ENCODE results near the gene FKBP11.
"Not testable (repeated sequence)": the region's sequence is repeated elsewhere in the genome, so short reads cannot be mapped to it uniquely, and the experiment has no call there.

Gene FKBP11

DNA sequence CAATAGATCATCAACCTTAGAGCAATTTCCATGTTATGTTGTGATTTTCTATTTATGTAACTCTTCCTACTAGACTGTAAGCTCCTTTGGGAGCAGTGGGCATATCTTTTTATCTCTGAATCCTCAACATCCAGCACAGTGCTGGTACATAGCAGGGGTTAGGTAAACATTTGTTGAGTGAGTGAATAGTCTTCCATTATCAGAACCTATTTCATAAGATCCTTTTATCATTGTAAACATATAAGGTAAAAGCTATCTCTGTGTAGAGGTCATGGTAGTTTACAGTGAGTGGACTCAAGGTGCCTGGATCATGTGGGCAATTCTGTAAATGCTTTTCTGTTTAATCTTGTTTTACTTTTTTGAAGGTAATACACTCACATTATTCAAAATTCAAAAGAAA, 15.1 kb downstream of the FKBP11 start:
- H3K4ac ChIP-seq (ENCODE audit: low read length): no peak overlapping the region
- no peak overlapping the region for H2BK120ac ChIP-seq (ENCODE audit: low read depth, low read length)
- no peak overlapping the region for H4K8ac ChIP-seq (ENCODE audit: low read depth, low read length)
- no peaks in the 10 kb centered on the region for H3K9me3 ChIP-seq (replicated peaks in 1 of 2; ENCODE audit: control insufficient read depth in 2 of 2, insufficient read depth in 1 of 2, low read depth in 1 of 2, low read length in 2 of 2)
- H2BK15ac ChIP-seq (ENCODE audit: low read length): no peak overlapping the region
- H3K79me1 ChIP-seq (ENCODE audit: low read depth, low read length): no peaks in the 10 kb centered on the region
- H4K91ac ChIP-seq (ENCODE audit: low read depth, low read length, poor library complexity): no peak overlapping the region
- no peak overlapping the region for H2BK5ac ChIP-seq (ENCODE audit: low read length)
- no peak for DNase-seq (ENCODE audit: low spot score)
- no peaks in the 10 kb centered on the region for H3K36me3 ChIP-seq (replicated peaks in 1 of 2; ENCODE audit: control insufficient read depth in 2 of 2, insufficient read depth in 2 of 2, low read length in 2 of 2)
- H2AK5ac ChIP-seq (ENCODE audit: low read depth, low read length): no peak overlapping the region
- H2AFZ ChIP-seq (ENCODE audit: low read length): no peak overlapping the region
- H3K27me3 ChIP-seq (ENCODE audit: control insufficient read depth in 3 of 3, insufficient read depth in 3 of 3, low read depth in 1 of 3, low read length in 3 of 3): no peaks in the 10 kb centered on the region
- H3K9ac ChIP-seq (ENCODE audit: low read depth, low read length, poor library complexity): no peak overlapping the region
- H3K27ac ChIP-seq (replicated peaks; ENCODE audit: low read length): no peak overlapping the region
- no peak overlapping the region for H3K23ac ChIP-seq (ENCODE audit: low read depth, low read length, poor library complexity)
- H3K18ac ChIP-seq (ENCODE audit: low read length): no peak overlapping the region
- no peak overlapping the region for H3K14ac ChIP-seq (ENCODE audit: low read length)
- H3K4me1 ChIP-seq (ENCODE audit: control insufficient read depth in 2 of 2, insufficient read depth in 1 of 2, low read depth in 1 of 2, low read length in 2 of 2): peaks cover 0 to 5% of the 10 kb centered on the region in 2 donors
- no peak overlapping the region for H3K4me2 ChIP-seq (ENCODE audit: insufficient read depth, low read length, poor library complexity, severe bottlenecking)
- no peak overlapping the region for H3K4me3 ChIP-seq (ENCODE audit: low read length in 2 of 2)
- no peak overlapping the region for H2BK12ac ChIP-seq (ENCODE audit: low read length)

DNA sequence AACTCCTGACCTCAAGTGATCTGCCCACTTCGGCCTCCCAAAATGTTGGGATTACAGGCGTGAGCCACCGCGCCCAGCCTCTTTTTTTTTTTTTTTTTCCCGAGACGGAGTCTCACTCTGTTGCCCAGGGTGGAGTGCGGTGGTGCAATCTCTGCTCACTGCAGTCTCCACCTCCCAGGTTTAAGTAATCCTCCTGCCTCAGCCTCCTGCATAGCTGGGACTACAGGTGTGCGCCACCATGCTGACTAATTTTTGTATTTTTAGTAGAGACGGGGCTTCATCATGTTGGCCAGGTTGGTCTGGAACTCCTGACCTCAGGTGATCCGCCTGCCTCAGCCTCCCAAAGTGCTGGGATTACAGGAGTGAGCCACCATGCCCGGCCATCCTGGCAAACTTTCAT, 15.6 kb downstream of the FKBP11 start:
- H3K4me1 ChIP-seq (ENCODE audit: control insufficient read depth in 2 of 2, insufficient read depth in 1 of 2, low read depth in 1 of 2, low read length in 2 of 2); H2BK5ac ChIP-seq (ENCODE audit: low read length); H2BK12ac ChIP-seq (ENCODE audit: low read length); H3K79me1 ChIP-seq (ENCODE audit: low read depth, low read length); DNase-seq (ENCODE audit: low spot score); H2BK15ac ChIP-seq (ENCODE audit: low read length); H3K18ac ChIP-seq (ENCODE audit: low read length); H2AK5ac ChIP-seq (ENCODE audit: low read depth, low read length); H3K23ac ChIP-seq (ENCODE audit: low read depth, low read length, poor library complexity); H3K14ac ChIP-seq (ENCODE audit: low read length); H3K9ac ChIP-seq (ENCODE audit: low read depth, low read length, poor library complexity); H3K27me3 ChIP-seq (ENCODE audit: control insufficient read depth in 3 of 3, insufficient read depth in 3 of 3, low read depth in 1 of 3, low read length in 3 of 3); H3K36me3 ChIP-seq (replicated peaks in 1 of 2; ENCODE audit: control insufficient read depth in 2 of 2, insufficient read depth in 2 of 2, low read length in 2 of 2); H4K91ac ChIP-seq (ENCODE audit: low read depth, low read length, poor library complexity); H3K9me3 ChIP-seq (replicated peaks in 1 of 2; ENCODE audit: control insufficient read depth in 2 of 2, insufficient read depth in 1 of 2, low read depth in 1 of 2, low read length in 2 of 2); H3K4me3 ChIP-seq (ENCODE audit: low read length in 2 of 2); H2AFZ ChIP-seq (ENCODE audit: low read length); H3K27ac ChIP-seq (replicated peaks; ENCODE audit: low read length); H3K4me2 ChIP-seq (ENCODE audit: insufficient read depth, low read length, poor library complexity, severe bottlenecking); H4K8ac ChIP-seq (ENCODE audit: low read depth, low read length); H2BK120ac ChIP-seq (ENCODE audit: low read depth, low read length); H3K4ac ChIP-seq (ENCODE audit: low read length): not testable (repeated sequence)
- no CpG with 5 or more reads among the region's 11 CpGs for WGBS, 2 donors (ENCODE audit: extremely low coverage in 2 of 2, insufficient read length in 2 of 2, insufficient replicate concordance in 1 of 2)

DNA sequence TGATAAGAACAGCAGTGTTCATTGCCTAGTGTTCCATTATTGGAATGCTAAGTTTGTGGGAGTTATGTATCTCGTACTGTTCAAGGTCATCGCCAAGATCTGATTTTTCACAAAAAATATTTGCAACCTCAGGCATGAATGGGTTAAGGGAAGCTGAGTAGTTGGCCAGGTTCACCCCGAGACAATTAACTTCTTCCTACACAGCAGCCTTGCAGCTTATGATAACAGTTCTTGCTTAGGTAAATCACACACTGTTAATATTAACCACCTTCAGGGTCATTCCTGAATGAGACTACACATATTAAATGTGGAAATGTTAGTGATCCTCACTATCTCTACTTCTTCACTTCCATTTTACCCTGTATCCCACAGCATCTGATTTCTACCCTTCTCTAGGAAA, 18.0 kb downstream of the FKBP11 start:
- H2BK120ac ChIP-seq (ENCODE audit: low read depth, low read length): no peak overlapping the region
- no peak overlapping the region for H4K91ac ChIP-seq (ENCODE audit: low read depth, low read length, poor library complexity)
- H2AFZ ChIP-seq (ENCODE audit: low read length): no peak overlapping the region
- WGBS, 2 donors (ENCODE audit: extremely low coverage in 2 of 2, insufficient read length in 2 of 2, insufficient replicate concordance in 1 of 2): no CpG with 5 or more reads among the region's 3 CpGs
- H2BK12ac ChIP-seq (ENCODE audit: low read length): no peak overlapping the region
- H3K9me3 ChIP-seq (replicated peaks in 1 of 2; ENCODE audit: control insufficient read depth in 2 of 2, insufficient read depth in 1 of 2, low read depth in 1 of 2, low read length in 2 of 2): no peaks in the 10 kb centered on the region
- no peak overlapping the region for H3K27ac ChIP-seq (replicated peaks; ENCODE audit: low read length)
- no peak overlapping the region for H3K4me3 ChIP-seq (ENCODE audit: low read length in 2 of 2)
- no peak overlapping the region for H3K9ac ChIP-seq (ENCODE audit: low read depth, low read length, poor library complexity)
- no peak overlapping the region for H2BK15ac ChIP-seq (ENCODE audit: low read length)
- H3K79me1 ChIP-seq (ENCODE audit: low read depth, low read length): no peaks in the 10 kb centered on the region
- H3K18ac ChIP-seq (ENCODE audit: low read length): no peak overlapping the region
- H3K4ac ChIP-seq (ENCODE audit: low read length): no peak overlapping the region
- no peak overlapping the region for H3K23ac ChIP-seq (ENCODE audit: low read depth, low read length, poor library complexity)
- no peak overlapping the region for H4K8ac ChIP-seq (ENCODE audit: low read depth, low read length)
- no peak for DNase-seq (ENCODE audit: low spot score)
- H3K14ac ChIP-seq (ENCODE audit: low read length): no peak overlapping the region
- H3K4me2 ChIP-seq (ENCODE audit: insufficient read depth, low read length, poor library complexity, severe bottlenecking): no peak overlapping the region
- no peaks in the 10 kb centered on the region for H3K27me3 ChIP-seq (ENCODE audit: control insufficient read depth in 3 of 3, insufficient read depth in 3 of 3, low read depth in 1 of 3, low read length in 3 of 3)
- H2BK5ac ChIP-seq (ENCODE audit: low read length): no peak overlapping the region
- H2AK5ac ChIP-seq (ENCODE audit: low read depth, low read length): no peak overlapping the region
- peaks cover 0 to 2% of the 10 kb centered on the region in 2 donors for H3K4me1 ChIP-seq (ENCODE audit: control insufficient read depth in 2 of 2, insufficient read depth in 1 of 2, low read depth in 1 of 2, low read length in 2 of 2)
- no peaks in the 10 kb centered on the region for H3K36me3 ChIP-seq (replicated peaks in 1 of 2; ENCODE audit: control insufficient read depth in 2 of 2, insufficient read depth in 2 of 2, low read length in 2 of 2)

- no peak overlapping the region for H2AK5ac ChIP-seq (ENCODE audit: low read depth, low read length)
- peak overlapping the region; percentile 84 for H2AFZ ChIP-seq (ENCODE audit: low read length)
- H2BK5ac ChIP-seq (ENCODE audit: low read length): no peak overlapping the region
- no peak overlapping the region for H3K18ac ChIP-seq (ENCODE audit: low read length)
- H2BK15ac ChIP-seq (ENCODE audit: low read length): no peak overlapping the region
- H3K4ac ChIP-seq (ENCODE audit: low read length): no peak overlapping the region
- H3K27me3 ChIP-seq (ENCODE audit: control insufficient read depth in 3 of 3, insufficient read depth in 3 of 3, low read depth in 1 of 3, low read length in 3 of 3): peaks cover 0 to 4% (median 0%) of the 10 kb centered on the region in 3 experiments
- no peak overlapping the region for H2BK120ac ChIP-seq (ENCODE audit: low read depth, low read length)
- H3K79me1 ChIP-seq (ENCODE audit: low read depth, low read length): no peaks in the 10 kb centered on the region
- no peak overlapping the region for H3K27ac ChIP-seq (replicated peaks; ENCODE audit: low read length)
- no CpG with 5 or more reads among the region's 19 CpGs for WGBS, 2 donors (ENCODE audit: extremely low coverage in 2 of 2, insufficient read length in 2 of 2, insufficient replicate concordance in 1 of 2)
- no peak overlapping the region for H3K9ac ChIP-seq (ENCODE audit: low read depth, low read length, poor library complexity)
- peaks cover 0 to 2% of the 10 kb centered on the region in 2 donors for H3K4me1 ChIP-seq (ENCODE audit: control insufficient read depth in 2 of 2, insufficient read depth in 1 of 2, low read depth in 1 of 2, low read length in 2 of 2)
- no peak overlapping the region for H3K14ac ChIP-seq (ENCODE audit: low read length)
- no peaks in the 10 kb centered on the region for H3K36me3 ChIP-seq (replicated peaks in 1 of 2; ENCODE audit: control insufficient read depth in 2 of 2, insufficient read depth in 2 of 2, low read length in 2 of 2)
- peak overlapping the region; percentile 48 to 66 for H3K4me3 ChIP-seq (ENCODE audit: low read length in 2 of 2)
- H3K4me2 ChIP-seq (ENCODE audit: insufficient read depth, low read length, poor library complexity, severe bottlenecking): peak overlapping the region; percentile 65
- no peaks in the 10 kb centered on the region for H3K9me3 ChIP-seq (replicated peaks in 1 of 2; ENCODE audit: control insufficient read depth in 2 of 2, insufficient read depth in 1 of 2, low read depth in 1 of 2, low read length in 2 of 2)
- DNase-seq (ENCODE audit: low spot score): peak; percentile 64
- H4K91ac ChIP-seq (ENCODE audit: low read depth, low read length, poor library complexity): no peak overlapping the region
- H4K8ac ChIP-seq (ENCODE audit: low read depth, low read length): no peak overlapping the region
- no peak overlapping the region for H2BK12ac ChIP-seq (ENCODE audit: low read length)
- no peak overlapping the region for H3K23ac ChIP-seq (ENCODE audit: low read depth, low read length, poor library complexity)
Observed at GRCh38 chr12:48903982-48904411, 21.3 kb downstream of the FKBP11 start.

All from neuronal stem cell (in vitro differentiated cells).